Fibroblast of upper back skin (primary cell): Measurements from ENCODE around the gene DNAJC28.
"Not testable (repeated sequence)": the region's sequence is repeated elsewhere in the genome, so short reads cannot be mapped to it uniquely, and the experiment has no call there.

Experiments used
- DNase-seq: peaks from one replicate; pipeline ENCODE4 v3.0.0-alpha.2; 2013

DNAJC28 gene

DNA sequence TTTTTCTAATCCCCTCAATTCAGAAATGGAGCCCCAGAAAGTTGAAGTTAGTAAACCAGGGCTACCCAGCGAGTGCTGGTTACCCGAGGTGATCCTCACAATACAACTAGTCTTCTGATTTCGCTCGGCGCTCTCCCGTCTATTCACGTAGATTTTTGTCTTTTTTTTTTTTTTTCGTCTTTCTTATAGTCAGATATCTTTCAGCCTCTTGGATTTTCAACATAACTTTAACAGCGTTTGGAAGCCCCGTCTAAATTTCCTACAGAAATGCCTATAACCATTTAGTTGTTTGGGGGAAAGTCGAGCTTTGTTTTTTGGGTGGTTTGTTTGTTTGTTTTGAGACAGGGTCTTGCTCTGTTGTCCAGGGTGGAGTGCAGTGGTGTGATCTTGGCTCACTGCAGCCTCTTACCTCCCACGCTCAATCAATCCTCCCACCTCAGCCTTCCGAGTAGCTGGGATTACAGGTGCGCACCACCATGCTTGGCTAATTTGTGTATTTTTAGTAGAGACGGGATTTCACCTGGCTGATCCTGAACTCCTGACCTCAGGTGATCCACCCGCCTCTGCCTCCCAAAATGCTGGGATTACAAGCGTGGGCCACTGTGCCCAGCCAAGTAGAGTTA lies 10.9 kb downstream of the DNAJC28 start:
- no peak for DNase-seq

DNA sequence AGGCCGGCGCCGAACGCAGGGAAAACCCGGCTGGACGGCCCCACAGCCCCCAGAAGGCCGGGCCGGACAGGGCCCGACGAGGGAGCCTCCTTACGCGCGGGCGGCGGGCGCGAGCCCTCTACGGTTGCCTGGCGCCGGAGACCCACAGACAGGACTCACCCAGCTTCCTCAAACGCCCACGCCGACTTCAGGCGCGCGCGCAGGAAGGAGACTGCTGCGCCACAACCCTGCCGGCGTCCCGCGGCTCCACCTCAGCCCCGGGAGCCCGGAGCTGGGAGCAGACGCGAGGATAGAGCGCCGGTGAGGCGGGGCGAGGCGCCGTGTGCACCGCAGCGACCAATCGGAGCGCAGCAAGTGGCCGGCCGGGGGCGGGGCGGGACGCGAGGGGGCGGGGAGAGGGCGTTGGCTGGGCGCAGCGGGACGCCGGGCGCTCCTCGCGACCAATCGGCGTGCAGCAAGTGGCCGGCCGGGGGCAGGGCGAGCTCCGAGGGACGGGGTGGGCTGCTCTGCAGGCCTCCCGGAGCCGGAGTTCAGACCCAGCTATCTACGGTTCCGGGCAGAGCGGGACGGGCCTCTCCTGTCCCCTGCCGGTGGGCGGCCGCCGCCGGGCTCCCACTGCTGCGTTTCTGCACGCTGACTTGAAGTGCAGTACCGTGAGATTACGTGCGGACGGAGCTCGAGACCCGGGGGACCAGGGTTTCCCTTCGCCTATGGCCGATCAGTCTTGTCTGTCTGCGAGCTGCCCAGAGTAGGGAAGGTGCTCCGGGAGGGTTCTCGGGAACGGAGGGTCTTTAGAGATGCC lies 11.6 kb downstream of the DNAJC28 start, which contains the start of gene TMEM50B:
TSS of gene TMEM50B (minus strand) at position 296 of the 802 bp plus-strand sequence. CDS start 11,089 bp downstream, outside the sequence.
- peak; percentile 94 for DNase-seq

DNA sequence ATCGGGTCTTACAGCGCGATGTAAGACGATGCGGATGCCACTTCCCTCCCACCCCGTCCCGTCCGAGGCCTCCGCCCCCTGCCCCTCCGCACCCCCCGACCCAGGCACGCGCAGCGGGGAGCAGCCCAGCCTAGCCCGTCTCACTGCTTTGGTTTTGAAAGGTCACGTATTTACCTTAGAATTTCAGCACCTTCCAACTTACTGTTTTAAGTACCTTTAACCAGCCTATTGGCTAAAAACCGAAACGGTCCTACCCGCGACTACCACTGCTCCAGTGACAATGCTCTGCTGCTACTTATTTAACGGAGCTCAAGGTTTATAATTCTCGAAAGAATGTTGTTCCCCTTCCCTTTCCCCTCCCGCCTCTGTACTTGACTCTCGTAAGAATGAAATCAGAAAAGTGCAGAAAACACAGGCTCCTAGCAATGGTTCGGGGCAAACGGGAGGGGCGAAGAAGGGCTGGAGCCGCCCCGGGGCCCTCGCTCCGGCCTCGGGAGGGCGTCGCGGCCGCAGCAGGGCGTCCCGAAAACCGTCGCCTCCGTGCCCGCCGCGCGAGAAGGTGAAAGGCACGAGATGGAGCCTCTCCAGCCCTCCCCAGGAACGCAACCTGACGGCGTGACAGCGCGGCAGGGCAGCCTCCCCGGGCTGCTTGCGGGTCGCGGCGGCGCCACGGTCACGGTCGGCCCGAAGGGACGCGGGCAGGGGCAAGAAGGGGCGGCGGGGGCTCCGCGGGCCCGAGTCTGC lies 12.4 kb downstream of the DNAJC28 start:
- DNase-seq = peak; percentile 10

DNA sequence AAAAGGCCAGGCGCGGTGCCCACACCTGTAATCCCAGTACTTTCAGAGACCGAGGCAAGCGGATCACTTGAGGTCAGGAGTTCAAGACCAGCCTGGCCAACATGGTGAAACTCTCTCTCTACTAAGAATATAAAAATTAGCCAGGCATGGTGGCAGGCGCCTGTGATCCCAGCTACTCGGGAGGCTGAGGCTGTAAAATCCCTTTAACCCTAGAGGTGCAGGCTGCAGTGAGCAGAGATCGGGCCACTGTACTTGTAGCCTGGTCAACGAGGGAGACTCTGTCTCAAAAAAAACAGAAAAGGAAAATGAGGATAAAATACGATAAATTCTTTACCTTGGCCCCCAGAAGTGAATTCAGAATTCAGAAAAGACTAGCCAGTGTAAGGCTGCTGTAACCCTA lies 13.3 kb downstream of the DNAJC28 start:
- no peak for DNase-seq

DNA sequence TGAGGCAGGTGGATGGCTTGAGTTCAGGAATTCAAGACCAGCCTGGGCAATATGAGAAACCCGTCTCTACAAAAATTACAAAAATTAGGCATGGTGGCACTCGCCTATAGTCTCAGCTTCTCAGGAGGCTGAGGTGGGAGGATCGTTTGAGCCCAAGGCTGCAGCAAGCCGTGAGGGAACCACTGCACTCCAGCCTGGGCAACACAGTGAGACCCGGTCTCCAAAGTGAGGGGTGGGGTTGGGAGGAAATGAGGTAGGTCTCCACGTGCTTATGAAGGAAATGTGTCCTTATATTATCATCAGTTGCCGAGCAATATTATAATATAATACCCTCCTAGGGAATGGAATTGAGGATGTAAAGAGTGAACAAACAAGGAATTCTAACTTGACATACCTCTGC lies 14.4 kb downstream of the DNAJC28 start:
- no peak for DNase-seq

DNA sequence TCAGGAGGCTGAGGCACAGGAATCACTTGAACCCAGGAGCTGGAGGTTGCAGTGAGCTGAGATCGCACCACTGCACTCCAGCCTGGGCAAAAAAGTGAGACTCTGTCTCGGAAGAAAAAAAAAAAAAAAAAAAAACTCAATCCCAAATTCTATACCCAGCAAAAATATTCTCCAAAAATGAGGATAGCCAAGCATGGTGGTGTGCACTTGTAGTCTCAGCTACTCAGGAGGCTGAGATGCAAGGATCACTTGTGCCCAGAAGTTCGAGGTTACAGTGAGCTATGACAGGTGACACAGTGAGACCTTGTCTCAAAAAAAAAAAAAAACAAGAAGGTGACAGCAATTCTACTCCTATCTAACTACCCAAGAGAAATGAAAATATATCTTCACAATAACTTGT lies 18.2 kb downstream of the DNAJC28 start:
- DNase-seq = no peak

- no peak for DNase-seq
These were observed 20.8 kb downstream of the DNAJC28 start for GRCh38 chr21:33470701-33471100.

- not testable (repeated sequence) for DNase-seq
These were observed 22.3 kb downstream of the DNAJC28 start for GRCh38 chr21:33469183-33469582.

GRCh38 chr21:33461538-33462250 lies 29.8 kb downstream of the DNAJC28 start:
- no peak for DNase-seq

DNA sequence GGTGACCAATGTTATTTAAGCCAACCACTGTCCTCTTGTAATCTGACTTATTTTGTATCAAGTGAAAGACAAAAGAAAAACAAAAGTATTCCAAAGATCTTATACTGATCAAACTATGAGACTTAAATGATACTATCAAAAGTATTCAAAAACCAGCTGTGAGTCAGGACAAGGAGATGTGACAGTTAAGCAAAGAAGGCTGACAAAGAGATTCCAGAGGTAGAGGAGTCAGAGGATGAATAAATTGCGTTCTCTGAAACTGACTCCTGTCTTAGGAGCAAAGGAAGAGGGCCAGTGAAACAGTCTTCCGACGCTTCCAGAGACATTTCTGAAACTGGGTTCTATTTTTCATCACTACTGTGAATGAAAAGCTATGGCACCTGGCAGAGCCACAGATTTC lies 32.7 kb downstream of the DNAJC28 start:
- DNase-seq = no peak

DNA sequence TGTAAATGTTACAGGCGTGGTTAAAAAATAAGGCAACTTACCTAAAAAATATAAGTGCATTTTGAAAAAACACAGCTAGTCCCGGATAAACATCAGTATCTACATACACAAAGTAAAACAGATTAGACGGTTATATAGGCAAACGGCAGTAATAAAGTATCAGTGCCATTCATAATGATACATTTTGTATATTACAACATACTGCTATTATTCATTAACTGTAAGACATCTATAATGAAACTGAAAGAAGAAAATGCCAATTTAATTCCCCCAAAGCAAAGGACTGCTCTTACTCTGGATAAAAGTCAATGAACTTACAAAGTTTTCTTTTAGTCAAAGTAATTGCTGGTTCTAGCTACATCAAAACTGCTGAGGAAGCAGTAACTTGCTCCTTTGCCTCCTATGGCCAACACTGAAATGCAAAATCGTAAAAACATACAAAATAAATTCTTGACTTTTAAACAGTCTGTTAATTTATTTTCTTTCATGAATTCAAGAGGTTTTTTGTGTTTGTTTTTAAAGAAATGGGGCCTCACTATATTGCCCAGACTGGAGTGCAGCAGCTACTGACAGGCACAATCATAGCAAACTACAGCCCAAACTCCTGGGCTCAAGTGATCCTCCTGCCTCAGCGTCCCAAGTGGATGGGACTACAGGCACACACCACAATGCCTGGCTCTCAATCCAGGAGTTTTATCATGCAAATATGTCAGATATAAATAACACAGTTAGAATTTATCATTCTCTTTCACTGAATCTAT lies 35.6 kb downstream of the DNAJC28 start:
- DNase-seq = no peak

DNA sequence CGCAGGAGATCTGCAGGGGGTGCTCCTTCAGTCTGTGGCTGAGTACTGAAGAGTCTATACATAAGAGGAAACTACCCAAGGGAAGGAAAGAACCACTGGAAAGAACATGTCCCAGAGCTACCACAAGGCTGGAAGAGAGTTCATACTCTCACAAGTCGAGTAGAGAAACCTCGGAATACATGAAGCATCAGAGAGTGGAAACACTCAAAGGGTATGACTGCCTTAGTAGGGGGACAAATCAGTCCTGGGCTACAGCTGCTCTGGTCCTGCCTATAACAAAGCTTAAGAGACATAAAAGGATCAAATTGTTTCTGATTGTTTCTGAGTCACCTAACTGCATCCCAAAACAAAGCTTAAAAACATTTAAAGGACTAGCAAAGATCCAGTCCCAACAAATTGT lies 39.2 kb downstream of the DNAJC28 start:
- DNase-seq = no peak

DNA sequence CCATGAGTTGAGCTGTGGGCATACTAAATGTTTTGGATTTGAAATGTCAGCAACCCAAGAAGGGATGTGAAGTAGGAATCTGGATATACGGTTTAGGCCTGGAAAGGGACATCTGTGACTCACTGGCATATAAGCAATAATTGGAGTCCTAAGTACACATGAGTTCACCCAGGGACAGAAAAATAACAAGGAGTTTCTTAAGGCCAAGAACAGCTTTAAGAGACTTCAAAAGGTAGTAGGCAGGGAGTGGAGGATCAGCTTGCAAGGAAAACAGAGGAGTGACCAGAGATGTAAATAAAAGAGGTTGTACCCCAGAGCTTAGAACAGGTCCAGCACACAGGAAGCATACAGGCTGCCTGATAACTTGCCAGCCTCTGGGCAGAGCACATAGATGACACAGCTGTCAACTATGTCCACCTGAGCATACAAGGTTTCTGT lies 39.9 kb downstream of the DNAJC28 start:
- peak; percentile 7 for DNase-seq

DNA sequence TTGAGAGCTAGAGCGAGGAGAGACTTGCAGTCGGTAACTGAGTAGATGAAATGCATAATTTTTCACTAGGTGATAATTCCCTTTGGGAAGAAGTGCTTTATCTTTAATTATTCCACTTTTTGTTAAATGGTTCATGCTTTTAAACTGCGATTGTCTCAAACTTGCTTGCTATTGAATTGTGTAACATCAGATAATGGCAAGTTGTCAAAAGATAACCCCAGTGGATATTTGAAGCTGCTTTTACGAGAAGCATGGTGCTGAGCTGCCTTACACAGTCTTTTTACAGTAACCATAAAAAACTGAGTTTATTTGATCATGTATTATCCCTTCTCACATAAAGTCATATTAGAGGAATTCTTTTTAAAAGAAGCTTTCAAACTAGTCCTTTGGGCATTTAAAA lies 41.9 kb downstream of the DNAJC28 start:
- DNase-seq = no peak

DNA sequence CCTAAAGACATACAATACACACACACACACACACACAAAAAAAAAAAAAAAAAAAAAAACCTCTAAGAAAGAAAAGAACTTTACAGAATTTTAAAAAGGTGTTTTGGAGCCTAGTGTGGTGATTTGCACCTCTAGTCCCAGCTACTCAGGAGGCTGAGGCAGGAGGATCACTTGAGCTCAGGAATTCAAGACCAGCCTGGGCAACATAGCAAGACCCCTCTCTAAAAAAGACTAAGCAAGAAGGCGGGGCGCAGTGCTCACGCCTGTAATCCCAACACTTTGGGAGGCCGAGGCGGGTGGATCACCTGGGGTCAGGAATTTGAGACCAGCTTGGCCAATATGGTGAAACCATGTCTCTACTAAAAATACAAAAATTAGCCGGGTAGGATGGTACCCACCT lies 44.9 kb downstream of the DNAJC28 start:
- DNase-seq = not testable (repeated sequence)

DNA sequence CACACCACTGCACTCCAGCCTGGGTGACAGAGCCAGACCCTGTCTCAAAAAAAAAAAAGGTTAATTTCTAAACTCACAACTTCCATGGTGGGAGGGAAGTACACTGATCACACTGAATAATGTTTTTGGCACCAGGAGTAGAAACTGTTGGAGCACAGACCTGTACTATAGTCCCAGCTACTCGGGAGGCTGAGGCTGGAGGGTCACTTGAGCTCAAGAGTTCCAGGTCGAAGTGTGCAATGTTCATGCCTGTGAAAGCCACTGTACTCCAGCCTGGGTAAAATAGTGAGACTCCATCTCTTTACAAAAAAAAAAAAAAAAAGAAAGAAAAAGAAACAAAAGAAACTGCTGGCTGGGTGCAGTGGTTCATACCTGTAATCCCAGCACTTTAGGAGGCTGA lies 47.0 kb downstream of the DNAJC28 start:
- no peak for DNase-seq

GRCh38 chr21:33443194-33443593 lies 48.3 kb downstream of the DNAJC28 start:
- DNase-seq = no peak

GRCh38 chr21:33441489-33442477 lies 49.7 kb downstream of the DNAJC28 start:
- DNase-seq = peak; percentile 31
